GM23338 (cell line): Measurements from ENCODE around the gene KCNT2. TPM values are rescaled to one million over a fixed set of nuclear protein-coding genes. Genes with fewer than 3 reads are reported as not detected.

Experiments
- ATAC-seq: fragments of 200-7000 bp; cut with Tn5 transposase; 3 replicates; pipeline ENCODE4 v1.9.1; 2020
- DNase-seq: peaks from one replicate; pipeline ENCODE4 v3.0.0-alpha.2; 2015; ENCODE audit warnings: low spot score
- H2AFZ ChIP-seq: fragments of 200-600 bp; sonication (generic); 2 replicates; pipeline ENCODE4 v1.8.0; 2016; ENCODE audit warnings: antibody characterized with exemption, mild to moderate bottlenecking, moderate library complexity
- H3F3A ChIP-seq: fragments of 200-600 bp; sonication (generic); replicated peaks from 2 replicates; pipeline ENCODE4 v1.8.0; 2017; ENCODE audit warnings: antibody characterized with exemption, mixed run types, low read depth
- H3K27ac ChIP-seq: fragments of 200-600 bp; sonication (generic); 2 replicates; pipeline ENCODE4 v1.6.1; 2016; ENCODE audit warnings: low read depth
- H3K27me3 ChIP-seq: fragments of 200-600 bp; sonication (generic); 2 replicates; pipeline ENCODE4 v1.8.0; 2016; ENCODE audit warnings: mild to moderate bottlenecking, mixed run types, moderate library complexity; ENCODE audit not compliant: insufficient read depth
- H3K36me3 ChIP-seq: fragments of 200-600 bp; sonication (generic); 2 replicates; pipeline ENCODE4 v1.8.0; 2016; ENCODE audit warnings: mild to moderate bottlenecking; ENCODE audit not compliant: insufficient read depth
- H3K4me1 ChIP-seq: fragments of 200-600 bp; sonication (generic); 2 replicates; pipeline ENCODE4 v1.8.0; 2016; ENCODE audit warnings: mild to moderate bottlenecking, moderate library complexity; ENCODE audit not compliant: insufficient read depth
- H3K4me2 ChIP-seq: fragments of 200-600 bp; sonication (generic); 2 replicates; pipeline ENCODE4 v1.7.1; 2017; ENCODE audit warnings: mixed run types
- H3K4me3 ChIP-seq: fragments of 200-600 bp; sonication (generic); 2 replicates; pipeline ENCODE4 v1.6.1; 2016; ENCODE audit warnings: mixed run types
- H3K79me2 ChIP-seq: fragments of 200-600 bp; sonication (generic); replicated peaks from 2 replicates; pipeline ENCODE4 v1.8.0; 2017; ENCODE audit warnings: mild to moderate bottlenecking; ENCODE audit not compliant: insufficient read depth
- H3K9me2 ChIP-seq: fragments of 200-600 bp; sonication (generic); 2 replicates; pipeline ENCODE4 v1.8.0; 2017; ENCODE audit not compliant: insufficient read depth
- H4K20me1 ChIP-seq: fragments of 200-600 bp; sonication (generic); replicated peaks from 2 replicates; pipeline ENCODE4 v1.8.0; 2017; ENCODE audit warnings: mild to moderate bottlenecking; ENCODE audit not compliant: insufficient read depth
- H3K27ac Mint-ChIP-seq: 2 replicates; pipeline ENCODE4 v1.8.0; 2020; ENCODE audit warnings: inconsistent platforms, mild to moderate bottlenecking, moderate library complexity, mixed read lengths
- H3K27me3 Mint-ChIP-seq: 3 replicates; pipeline ENCODE4 v1.8.0; 2022; ENCODE audit warnings: low read depth, mild to moderate bottlenecking, moderate library complexity, mixed read lengths, inconsistent platforms; ENCODE audit not compliant: insufficient read depth, poor library complexity
- H3K36me3 Mint-ChIP-seq: 3 replicates; pipeline ENCODE4 v1.8.0; 2021; ENCODE audit warnings: low read depth, mild to moderate bottlenecking, inconsistent platforms, moderate library complexity, mixed read lengths
- H3K4me1 Mint-ChIP-seq: 3 replicates; pipeline ENCODE4 v1.8.0; 2020; ENCODE audit warnings: mild to moderate bottlenecking, inconsistent platforms, mixed read lengths
- H3K4me3 Mint-ChIP-seq: 3 replicates; pipeline ENCODE4 v1.8.0; 2021; ENCODE audit warnings: moderate library complexity, mild to moderate bottlenecking, inconsistent platforms, mixed read lengths
- H3K9me3 Mint-ChIP-seq: 3 replicates; pipeline ENCODE4 v1.8.0; 2020; ENCODE audit warnings: moderate library complexity, mild to moderate bottlenecking, inconsistent platforms, mixed read lengths
- EZH2 ChIP-seq: fragments of 200-600 bp; sonication (generic); IDR thresholded peaks from one replicate; pipeline ENCODE4 v1.8.0; 2017; ENCODE audit warnings: antibody characterized with exemption, mild to moderate bottlenecking, low read depth; ENCODE audit not compliant: unreplicated experiment
- EZH2phosphoT487 ChIP-seq: fragments of 200-600 bp; sonication (generic); IDR thresholded peaks from one replicate; pipeline ENCODE4 v1.8.1; 2018; ENCODE audit warnings: antibody characterized with exemption; ENCODE audit not compliant: unreplicated experiment
- JUNB ChIP-seq: IDR thresholded peaks from one replicate; pipeline ENCODE4 v1.6.1; 2016; ENCODE audit warnings: antibody characterized with exemption; ENCODE audit not compliant: unreplicated experiment
- NANOG ChIP-seq: IDR thresholded peaks from 2 replicates; pipeline ENCODE4 v1.6.1; 2016; ENCODE audit warnings: antibody characterized with exemption, borderline replicate concordance
- POLR2AphosphoS5 ChIP-seq: IDR thresholded peaks from 2 replicates; pipeline ENCODE4 v1.6.1; 2016; ENCODE audit warnings: antibody characterized with exemption, low read depth
- REST ChIP-seq: IDR thresholded peaks from one replicate; pipeline ENCODE4 v1.6.1; 2018; ENCODE audit warnings: antibody characterized with exemption; ENCODE audit not compliant: unreplicated experiment
- STAT1 ChIP-seq: IDR thresholded peaks from one replicate; pipeline ENCODE4 v1.6.1; 2016; ENCODE audit warnings: antibody characterized with exemption; ENCODE audit not compliant: unreplicated experiment
- ZNF114 ChIP-seq: fragments of 250-450 bp; sonication (Bioruptor Pico); IDR thresholded peaks from 2 replicates; pipeline ENCODE4 v1.5.0; 2020; ENCODE audit warnings: mild to moderate bottlenecking, moderate library complexity
- ZNF331 ChIP-seq: fragments of 250-450 bp; sonication (Bioruptor Pico); IDR thresholded peaks from 2 replicates; pipeline ENCODE4 v1.5.0; 2020; ENCODE audit warnings: low read depth, mild to moderate bottlenecking, moderate library complexity
- ZNF462 ChIP-seq: fragments of 250-450 bp; sonication (Bioruptor Pico); IDR thresholded peaks from 2 replicates; pipeline ENCODE4 v1.5.0; 2020; ENCODE audit warnings: mild to moderate bottlenecking, moderate library complexity
- polyA plus RNA-seq: library from polyadenylated mRNA; unstranded; fragments of >200 nt; fragmentation: Nextera tagmentation; extraction: Ambion mirVana; gene quantifications from 2 replicates; pipeline ENCODE4 v1.2.1, GENCODE V29; 2016
- total RNA-seq: library from RNA; depleted of rRNA; stranded (reverse); fragments of >200 nt; shearing (Covaris generic); gene quantifications from 2 replicates; pipeline ENCODE4 v1.2.3, GENCODE V29; 2014
- TF ChIP-seq, protein P1 (sequence below): IDR thresholded peaks from 2 replicates; pipeline ENCODE4 v1.6.1; 2016; ENCODE audit warnings: antibody characterized with exemption

KCNT2 gene
- total and polyA plus RNA-seq, 2 experiments from 2014 or later: 5.4 to 13.4 TPM

GRCh38 chr1:196181594-196181878, 426.7 kb downstream of the KCNT2 start:
- ATAC-seq (no peak), DNase-seq (no peak)
- Mint-ChIP-seq H3K9me3 (no peaks in the 10 kb centered on the region), H3K4me1 (no peaks in the 10 kb centered on the region), H3K27ac (no peak overlapping the region), H3K4me3 (no peak overlapping the region), H3K36me3 (no peaks in the 10 kb centered on the region), H3K27me3 (no peaks in the 10 kb centered on the region)
- Histone ChIP-seq H3K36me3 (no peaks in the 10 kb centered on the region), H3K27me3 (no peaks in the 10 kb centered on the region), H3K4me1 (no peaks in the 10 kb centered on the region), H3K79me2 (no peaks in the 10 kb centered on the region), H3K4me2 (no peak overlapping the region), H4K20me1 (no peaks in the 10 kb centered on the region), H2AFZ (peak overlapping the region; percentile 30; the same call in 1 of the 2 replicates), H3F3A (no peaks in the 10 kb centered on the region), H3K4me3 (no peak overlapping the region), H3K27ac (no peak overlapping the region), H3K9me2 (no peaks in the 10 kb centered on the region)
- TF ChIP-seq EZH2phosphoT487: no peak

GRCh38 chr1:196180847-196181593, 427.2 kb downstream of the KCNT2 start:
- H3K4me1 Mint-ChIP-seq: no peaks in the 10 kb centered on the region
- no peaks in the 10 kb centered on the region for H3K9me2 ChIP-seq
- H3F3A ChIP-seq: no peaks in the 10 kb centered on the region
- H3K4me3 ChIP-seq: no peak overlapping the region
- no peaks in the 10 kb centered on the region for H3K27me3 Mint-ChIP-seq
- no peaks in the 10 kb centered on the region for H3K27me3 ChIP-seq
- H3K36me3 Mint-ChIP-seq: no peaks in the 10 kb centered on the region
- ATAC-seq (no peak), DNase-seq (no peak)
- no peak overlapping the region for H3K4me3 Mint-ChIP-seq
- no peak overlapping the region for H3K4me2 ChIP-seq
- no peaks in the 10 kb centered on the region for H3K9me3 Mint-ChIP-seq
- H3K36me3 ChIP-seq: no peaks in the 10 kb centered on the region
- H3K4me1 ChIP-seq: no peaks in the 10 kb centered on the region
- H3K27ac ChIP-seq: no peak overlapping the region
- no peaks in the 10 kb centered on the region for H3K79me2 ChIP-seq
- H4K20me1 ChIP-seq: no peaks in the 10 kb centered on the region
- no peak overlapping the region for H3K27ac Mint-ChIP-seq
- peak overlapping the region; percentile 30; the same call in 1 of the 2 replicates for H2AFZ ChIP-seq
- TF ChIP-seq JUNB: no peak
- no peak for TF ChIP-seq ZNF331 (CRISPR knock-in tag)
- no peak for TF ChIP-seq ZNF114
- no peak for TF ChIP-seq REST
- no peak for TF ChIP-seq STAT1
- TF ChIP-seq, protein P1, sequence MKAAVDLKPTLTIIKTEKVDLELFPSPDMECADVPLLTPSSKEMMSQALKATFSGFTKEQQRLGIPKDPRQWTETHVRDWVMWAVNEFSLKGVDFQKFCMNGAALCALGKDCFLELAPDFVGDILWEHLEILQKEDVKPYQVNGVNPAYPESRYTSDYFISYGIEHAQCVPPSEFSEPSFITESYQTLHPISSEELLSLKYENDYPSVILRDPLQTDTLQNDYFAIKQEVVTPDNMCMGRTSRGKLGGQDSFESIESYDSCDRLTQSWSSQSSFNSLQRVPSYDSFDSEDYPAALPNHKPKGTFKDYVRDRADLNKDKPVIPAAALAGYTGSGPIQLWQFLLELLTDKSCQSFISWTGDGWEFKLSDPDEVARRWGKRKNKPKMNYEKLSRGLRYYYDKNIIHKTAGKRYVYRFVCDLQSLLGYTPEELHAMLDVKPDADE: no peak
- no peak for TF ChIP-seq POLR2AphosphoS5
- TF ChIP-seq ZNF462 (CRISPR knock-in tag): no peak
- TF ChIP-seq EZH2: no peak
- no peak for TF ChIP-seq NANOG
